Measurements from ENCODE around the gene TMEM272.
A peak's percentile ranks its signal among the peaks of the same experiment; 100 is the strongest.

DNA sequence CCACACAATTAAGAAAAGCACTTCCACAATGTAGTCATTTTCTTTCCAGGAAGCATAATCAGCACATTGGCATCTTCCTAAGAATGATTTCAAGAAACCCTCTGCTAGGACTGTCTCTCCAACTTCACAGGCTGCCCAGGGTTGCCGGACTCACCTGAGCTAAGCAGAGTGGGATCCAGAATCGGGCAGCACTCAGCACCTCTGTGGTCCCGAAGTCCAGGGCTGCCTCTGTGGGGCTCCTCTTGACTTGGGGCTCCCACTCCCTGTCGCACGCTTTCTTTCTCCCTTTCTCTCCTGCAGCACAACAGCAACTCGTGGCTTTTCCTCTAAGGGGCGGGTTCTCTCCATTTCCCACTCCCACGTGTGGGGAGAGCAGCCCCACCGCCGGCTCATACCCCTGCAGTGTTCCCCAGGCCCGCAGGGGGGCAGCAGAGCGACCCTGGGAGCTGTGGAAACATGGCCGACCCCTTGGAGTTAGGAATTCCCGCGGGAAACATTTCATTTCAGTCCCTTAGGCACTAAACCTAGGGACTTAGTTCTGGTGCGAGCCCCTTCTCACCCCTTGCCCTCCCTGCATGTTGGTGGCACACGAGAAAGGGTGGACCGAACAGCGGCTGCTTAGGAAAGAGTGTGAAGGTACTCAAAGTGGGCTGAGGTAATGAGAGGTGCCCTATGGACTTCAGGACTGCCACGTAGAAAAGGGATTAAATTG lies at the start of gene TMEM272:
- TF ChIP-seq, protein P1, sequence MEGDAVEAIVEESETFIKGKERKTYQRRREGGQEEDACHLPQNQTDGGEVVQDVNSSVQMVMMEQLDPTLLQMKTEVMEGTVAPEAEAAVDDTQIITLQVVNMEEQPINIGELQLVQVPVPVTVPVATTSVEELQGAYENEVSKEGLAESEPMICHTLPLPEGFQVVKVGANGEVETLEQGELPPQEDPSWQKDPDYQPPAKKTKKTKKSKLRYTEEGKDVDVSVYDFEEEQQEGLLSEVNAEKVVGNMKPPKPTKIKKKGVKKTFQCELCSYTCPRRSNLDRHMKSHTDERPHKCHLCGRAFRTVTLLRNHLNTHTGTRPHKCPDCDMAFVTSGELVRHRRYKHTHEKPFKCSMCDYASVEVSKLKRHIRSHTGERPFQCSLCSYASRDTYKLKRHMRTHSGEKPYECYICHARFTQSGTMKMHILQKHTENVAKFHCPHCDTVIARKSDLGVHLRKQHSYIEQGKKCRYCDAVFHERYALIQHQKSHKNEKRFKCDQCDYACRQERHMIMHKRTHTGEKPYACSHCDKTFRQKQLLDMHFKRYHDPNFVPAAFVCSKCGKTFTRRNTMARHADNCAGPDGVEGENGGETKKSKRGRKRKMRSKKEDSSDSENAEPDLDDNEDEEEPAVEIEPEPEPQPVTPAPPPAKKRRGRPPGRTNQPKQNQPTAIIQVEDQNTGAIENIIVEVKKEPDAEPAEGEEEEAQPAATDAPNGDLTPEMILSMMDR (IDR thresholded peaks at IDR 0.05), result peak in 5 of 6 experiments; percentile 46 to 81 (median 73)
- no peak for TF ChIP-seq POLR2A (IDR thresholded peaks at IDR 0.05)

Measured in Peyer's patch (tissue), 4 donors.